CD4-positive, alpha-beta T cell treated with Interleukin-4 for 1 hour (primary cell): ENCODE results near the gene NUB1.

ENCODE experiments used
- DNase-seq, 2 donors: peaks; one replicate each; pipeline ENCODE4 v3.0.0-alpha.2; 2020 to 2022

Gene NUB1

DNA sequence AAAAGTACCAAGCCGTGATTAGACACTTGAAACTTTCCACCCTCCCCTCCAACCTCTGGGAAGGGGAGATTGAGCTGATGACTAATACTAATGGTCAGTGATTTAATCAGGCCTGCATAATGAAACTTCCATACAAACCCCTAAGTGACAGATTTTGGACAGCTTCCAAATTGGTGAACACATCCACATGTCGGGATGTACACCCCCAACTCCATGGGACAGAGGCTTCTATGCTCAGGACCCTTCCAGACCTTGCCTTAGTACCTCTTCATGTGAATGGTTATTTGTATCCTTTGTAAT lies 4.8 kb downstream of the NUB1 start:
- DNase-seq = no peak

DNA sequence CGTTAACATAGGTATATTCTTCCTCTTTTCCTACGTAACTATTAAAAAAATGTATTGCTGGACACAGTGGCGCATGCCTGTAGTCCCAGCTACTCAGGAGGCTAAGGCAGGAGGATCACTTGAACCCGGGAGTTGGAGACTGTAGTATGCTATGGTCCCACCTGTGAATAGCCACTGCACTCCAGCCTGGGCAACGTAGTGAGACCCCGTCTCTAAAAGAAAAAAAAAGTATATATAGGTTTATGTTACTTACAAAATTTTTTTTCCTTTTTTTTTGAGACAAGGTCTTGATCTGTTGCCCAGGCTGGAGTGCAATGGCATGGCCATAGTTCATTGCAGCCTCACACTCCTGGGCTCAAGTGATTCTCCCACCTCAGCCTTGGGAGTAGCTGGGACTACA lies 5.6 kb downstream of the NUB1 start:
- DNase-seq = no peak

DNA sequence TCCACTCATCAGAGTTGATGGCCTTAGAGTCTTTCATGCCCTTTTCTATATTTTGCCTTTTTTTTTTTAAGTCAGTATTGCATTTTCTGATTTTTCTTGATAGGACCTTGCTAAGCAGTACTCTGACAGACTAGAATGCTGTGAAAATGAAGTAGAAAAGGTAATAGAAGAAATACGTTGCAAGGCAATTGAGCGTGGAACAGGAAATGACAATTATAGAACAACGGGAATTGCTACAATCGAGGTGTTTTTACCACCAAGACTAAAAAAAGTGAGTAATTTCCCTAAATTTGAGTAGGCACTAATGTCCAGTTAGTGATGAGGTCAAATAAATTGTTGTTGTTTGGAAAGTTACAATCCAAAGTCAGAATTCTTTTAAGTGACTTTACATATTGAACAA lies 7.4 kb downstream of the NUB1 start:
- DNase-seq = no peak

DNA sequence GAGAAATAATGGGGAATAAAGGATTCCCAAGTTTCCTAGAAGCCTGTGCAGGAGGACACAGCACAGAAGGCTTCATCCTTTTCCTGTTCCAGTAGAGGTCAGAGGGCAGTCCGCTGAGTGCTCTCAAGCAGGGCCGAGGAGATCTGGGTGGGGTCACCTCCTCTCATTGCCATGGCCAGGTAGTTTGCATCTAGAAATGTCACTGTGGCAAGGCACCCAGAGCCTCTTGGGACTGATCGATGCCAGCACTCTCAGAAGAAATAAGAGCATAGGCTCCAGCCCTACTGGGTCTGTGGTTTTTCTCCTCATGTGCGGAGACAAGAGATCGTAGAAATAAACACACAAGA lies 7.9 kb downstream of the NUB1 start:
- no peak for DNase-seq

DNA sequence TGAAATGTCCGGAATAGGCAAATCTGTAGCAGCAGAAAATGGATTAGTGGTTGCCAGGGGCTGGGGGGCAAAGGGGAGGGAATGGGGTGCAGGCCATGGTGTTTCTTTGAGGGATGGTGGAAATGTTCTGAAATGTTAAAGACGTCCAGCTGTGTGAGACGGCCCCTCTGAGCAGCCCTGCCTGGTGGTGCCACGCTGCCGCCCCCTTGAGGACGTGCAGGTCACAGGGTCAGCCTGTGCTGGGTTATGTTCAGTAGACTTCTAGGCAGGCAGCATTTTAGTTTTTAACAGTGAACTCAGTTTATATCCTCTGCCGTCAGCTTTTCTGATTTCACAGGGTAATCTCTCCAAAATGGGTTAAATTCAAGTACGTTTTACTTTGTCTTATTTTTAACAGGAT lies 9.4 kb downstream of the NUB1 start:
- peak; percentile 36 to 44 for DNase-seq

DNA sequence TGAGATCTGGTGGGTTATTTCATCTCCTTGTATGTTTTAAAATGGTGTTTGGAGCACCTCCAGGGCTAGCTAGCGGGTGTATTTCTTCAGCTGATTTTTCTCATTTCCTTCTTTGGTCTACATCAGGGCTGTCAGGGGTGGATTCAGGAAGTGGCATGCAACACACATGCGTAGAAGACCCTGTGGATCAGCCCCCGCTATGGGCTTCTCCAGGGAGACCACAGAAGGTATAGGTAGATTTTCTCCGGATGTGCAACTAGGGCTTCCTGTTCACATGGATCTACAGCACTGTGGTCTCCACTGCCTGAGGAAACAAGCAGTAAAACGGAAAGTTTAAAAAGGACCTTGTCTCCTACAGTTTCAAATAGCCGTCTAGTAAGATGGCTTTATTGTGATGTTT lies 10.4 kb downstream of the NUB1 start:
- DNase-seq = peak; percentile 71 to 83

DNA sequence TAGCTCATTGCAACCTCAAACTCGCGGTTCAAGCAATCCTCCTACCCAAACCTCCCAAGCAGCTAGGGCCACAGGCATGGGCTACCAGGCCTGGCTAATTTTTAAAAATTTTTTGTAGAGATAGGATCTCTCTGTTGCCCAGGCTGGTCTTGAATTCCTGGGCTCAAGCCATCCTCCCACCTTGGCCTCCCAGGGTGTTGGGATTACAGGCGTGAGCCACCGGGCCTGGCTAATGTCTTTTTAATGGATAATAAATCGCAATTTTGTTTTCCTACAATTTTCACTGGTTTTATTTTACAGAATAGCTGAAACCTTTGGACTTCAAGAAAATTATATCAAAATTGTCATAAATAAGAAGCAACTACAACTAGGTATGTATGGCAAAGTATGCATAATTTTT lies 10.9 kb downstream of the NUB1 start:
- DNase-seq = no peak

DNA sequence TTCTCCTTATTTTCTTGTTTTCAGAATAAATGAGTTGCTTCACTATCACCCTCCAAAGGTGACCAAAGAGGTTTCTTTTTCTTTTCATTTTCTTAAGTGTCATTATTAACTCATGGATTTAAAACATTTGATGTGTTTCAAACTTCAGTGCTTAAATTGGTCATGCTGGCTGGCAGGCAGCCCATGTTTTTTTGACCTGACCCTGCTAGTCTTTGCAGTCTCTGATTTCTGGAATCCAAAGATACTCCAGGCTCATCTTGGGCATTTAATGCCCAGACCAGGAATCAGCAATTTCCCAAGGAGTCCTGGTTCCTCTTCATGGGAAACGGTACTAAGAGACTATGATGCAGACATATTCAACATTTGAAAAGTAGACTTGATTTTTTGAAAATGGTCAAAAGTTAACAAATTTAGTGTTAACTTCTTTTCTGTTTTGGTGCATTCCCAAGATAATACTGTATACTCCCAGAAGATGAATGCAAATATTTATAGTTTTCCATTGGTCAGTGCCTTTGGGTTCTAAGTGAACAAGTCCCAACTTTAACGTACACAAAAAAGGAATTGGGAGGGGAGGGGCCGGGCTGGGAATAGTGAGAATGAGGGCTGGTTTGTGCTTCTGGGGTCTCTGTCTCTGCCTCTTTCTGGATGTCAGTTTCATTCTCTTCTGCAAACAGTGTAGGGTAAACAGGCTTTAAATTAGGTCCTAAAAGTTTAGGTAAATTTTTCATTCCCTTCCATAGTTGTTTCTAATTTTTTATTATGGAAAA lies 19.8 kb downstream of the NUB1 start:
- DNase-seq = no peak

DNA sequence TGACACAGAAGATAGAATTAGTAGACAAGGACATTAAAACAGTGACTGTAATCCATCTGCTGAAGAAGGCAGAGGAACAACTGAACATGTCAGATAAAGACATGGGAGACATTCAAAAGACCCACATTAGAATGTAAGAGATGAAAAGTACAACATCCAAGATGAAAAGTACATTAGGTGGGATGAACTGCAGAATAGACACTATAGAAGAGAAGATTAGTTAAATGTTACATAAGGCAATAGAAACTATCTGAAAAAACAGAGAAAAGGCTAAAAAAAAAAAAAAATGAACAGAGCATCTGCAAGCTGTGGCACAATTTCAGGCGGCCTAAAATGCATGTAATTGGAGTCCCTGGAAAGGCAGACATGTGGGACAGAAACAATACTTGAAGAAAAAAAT lies 21.6 kb downstream of the NUB1 start:
- no peak for DNase-seq

DNA sequence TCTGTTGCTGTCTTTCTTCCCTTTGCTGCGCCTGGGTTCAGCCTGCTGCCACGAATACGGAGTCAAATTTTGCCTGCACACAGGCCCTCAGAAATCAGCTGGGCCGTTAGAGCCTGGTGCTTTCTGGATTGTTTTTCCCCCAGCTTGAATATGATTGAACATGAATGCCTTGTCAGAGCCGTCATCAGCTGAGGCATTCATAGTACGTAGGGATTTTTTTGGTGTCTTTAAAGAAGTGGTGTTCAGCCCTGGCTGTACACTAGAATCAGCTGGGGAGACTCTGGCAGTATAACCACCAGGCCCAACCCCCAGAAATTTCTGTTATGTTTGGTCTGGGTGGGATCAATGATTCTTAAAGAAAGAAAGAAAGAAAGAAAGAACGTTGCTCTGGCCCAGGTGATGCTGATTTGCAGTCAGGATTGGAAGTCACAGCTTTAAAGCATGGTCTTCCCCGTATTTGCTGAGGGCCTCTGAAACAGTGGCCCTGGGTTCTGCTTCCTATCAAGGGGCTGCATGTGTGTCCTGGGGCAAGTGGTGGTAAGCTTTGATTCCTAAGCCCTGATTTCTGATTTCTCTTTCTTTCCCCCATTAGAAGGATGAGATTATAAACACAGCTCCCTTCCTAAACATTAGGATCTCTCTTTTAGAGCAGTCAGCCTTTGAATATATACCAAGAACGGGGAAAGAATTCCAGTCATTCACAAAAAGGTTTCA lies 24.7 kb downstream of the NUB1 start:
- DNase-seq = no peak

DNA sequence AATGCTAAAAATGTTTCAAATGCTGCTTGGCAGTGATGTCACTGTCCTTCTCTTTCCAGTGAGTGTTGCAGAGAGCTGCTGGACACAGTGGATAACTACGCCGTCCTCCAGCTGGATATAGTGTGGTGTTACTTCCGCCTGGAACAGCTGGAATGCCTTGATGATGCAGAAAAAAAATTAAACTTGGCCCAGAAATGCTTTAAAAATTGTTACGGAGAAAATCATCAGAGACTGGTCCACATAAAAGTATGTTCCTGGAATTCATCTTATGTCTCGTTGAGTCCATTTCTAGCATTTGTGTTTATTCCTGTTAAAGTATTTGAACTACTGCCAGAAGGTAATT lies 25.2 kb downstream of the NUB1 start:
- DNase-seq = no peak

DNA sequence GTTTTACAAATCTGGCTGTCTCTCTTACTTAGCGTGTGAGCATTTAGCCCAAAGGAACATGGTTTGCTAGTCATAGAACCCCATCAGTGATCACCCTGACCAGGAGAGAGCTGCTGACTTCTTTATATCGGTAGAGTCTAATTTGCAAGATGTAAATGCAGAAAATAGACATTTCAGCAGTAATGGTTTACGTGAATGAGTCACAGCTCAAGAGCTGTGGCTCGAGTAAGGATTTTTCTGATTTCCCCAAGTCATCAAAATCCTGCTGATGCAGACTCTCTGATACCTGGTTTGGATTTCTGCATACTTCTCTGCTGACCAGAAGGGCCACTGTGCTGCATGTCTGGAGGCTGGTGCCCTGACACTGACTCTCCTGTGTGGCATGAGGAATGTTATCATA lies 25.7 kb downstream of the NUB1 start:
- no peak for DNase-seq

DNA sequence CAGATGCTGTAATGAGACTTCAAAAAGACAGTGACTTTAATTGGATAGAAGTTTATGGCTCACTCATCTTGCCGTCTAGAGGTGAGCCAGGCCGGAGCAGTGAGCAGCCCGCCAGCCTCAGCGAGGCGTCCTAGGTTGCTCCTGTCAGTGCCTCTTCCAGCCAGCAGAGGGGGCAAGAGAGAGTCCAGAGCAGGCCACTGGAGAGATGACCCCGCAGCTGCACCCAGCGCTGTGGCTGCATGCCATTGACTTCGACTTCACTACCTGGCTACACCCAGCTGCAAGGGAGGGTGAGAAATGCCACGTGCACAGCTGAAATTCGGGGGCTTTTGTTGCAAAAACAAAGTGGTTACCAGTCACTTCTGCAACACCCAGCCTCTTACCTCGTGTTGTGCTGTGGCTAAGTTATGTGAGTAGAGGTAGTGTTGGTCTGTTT lies 26.5 kb downstream of the NUB1 start:
- peak; percentile 82 to 84 for DNase-seq

DNA sequence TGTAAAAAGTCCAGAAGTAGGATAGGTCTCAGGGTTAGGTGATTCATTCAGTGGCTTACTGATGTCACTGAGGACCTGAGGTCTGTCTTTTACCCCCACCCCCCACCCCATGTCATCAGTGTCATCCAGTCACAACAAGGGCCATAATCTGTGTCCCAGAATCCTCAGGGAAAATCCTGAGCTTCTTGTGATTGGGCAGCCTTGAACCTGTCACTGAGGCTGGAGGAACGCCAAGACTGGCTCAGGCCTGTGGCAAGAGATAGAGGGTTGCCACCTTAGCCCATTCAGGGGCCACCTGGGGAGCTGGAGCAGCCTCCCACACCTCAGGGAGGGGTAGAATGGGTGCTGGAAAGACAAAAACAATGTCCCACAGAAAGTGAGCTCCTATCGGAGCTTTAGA lies 29.7 kb downstream of the NUB1 start:
- no peak for DNase-seq

DNA sequence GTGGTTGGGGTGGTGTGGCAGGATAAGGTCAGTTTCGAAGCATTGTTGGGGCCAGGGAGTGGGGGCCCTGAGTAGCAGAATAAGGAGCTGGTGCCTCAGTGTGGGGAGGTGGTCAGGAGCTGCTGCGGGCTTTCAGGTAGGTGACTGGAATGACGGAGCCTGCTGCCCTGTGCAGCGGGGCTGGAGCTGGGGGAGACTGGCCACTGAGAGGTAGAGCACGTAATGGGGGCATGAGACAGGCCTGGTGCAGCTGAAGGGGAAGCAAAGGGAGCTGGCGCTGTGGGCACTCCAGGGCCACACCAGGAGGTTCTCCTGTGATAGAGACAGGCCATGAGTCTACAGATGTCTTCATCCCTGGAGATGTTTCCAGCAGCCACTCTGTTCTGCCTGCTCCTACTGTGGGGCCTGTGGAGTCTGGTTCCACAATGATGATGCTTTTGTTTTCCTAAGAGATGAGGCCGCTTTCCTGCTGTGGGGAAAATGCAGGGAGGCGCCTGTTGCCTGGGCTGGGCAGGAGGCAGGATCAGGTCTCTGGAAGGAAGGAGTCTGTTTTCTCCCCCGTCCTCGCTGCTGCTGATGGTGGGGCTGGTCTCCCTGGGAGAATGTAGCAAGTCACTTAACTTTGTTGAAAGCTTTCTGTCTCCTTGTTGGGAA lies 31.1 kb downstream of the NUB1 start:
- no peak for DNase-seq

DNA sequence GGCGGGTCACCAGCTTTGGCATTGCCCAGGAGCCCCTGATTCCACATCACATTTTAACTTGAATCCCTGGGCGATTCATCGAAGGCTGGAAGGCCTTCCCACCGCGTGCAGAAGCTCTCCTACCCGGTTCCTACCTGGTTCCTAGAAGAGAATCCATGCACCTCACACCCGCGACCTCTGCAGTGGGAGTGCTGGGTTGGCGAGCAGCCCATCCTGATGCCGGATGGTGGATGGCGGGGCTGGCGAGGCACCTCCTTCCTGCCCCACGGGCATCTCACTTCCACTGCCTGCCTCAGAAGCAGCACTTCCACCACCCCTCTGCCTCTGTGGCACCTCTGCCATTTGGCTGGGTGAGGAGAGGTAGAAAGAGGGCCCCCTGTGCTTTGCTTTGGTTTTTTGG lies 32.0 kb downstream of the NUB1 start:
- DNase-seq = no peak

DNA sequence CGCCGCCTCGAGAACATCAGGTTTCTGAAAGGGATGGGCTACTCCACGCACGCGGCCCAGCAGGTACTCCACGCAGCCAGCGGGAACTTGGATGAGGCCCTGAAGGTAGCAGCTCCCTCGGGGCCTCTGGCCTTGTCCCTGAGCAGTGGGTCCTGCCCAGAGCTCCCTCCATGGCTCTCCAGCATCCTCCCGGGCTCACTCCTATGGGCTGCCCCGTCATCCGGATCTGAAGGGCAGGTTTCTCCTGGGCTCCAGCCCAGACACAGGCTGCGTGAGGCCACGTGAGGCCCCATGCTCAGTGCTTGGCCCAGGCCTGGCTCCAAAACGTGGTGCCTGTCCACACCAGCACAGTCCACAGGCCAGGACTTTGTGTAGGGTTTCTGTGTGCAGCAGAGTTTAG lies 32.5 kb downstream of the NUB1 start:
- DNase-seq = no peak

DNA sequence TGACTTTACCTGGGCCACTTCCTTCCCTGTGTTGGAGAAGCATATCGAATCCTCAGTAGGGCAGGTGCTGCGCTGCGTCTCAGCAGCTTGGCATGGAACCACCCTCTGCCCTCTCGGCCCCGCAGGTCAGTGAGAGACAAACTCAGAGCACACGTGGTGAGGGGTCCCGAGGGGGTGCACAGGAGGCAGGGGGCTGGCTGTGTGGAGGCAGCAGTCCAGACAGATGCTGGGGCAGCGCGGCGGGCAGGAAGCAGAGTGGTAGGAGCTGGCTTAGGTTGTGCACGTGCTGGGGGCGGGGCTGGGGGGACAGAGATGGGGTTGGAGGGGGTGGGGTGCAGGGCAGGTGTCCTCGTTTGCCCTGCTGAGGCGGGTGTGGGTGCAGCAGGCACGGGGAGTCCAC lies 33.1 kb downstream of the NUB1 start:
- no peak for DNase-seq

DNA sequence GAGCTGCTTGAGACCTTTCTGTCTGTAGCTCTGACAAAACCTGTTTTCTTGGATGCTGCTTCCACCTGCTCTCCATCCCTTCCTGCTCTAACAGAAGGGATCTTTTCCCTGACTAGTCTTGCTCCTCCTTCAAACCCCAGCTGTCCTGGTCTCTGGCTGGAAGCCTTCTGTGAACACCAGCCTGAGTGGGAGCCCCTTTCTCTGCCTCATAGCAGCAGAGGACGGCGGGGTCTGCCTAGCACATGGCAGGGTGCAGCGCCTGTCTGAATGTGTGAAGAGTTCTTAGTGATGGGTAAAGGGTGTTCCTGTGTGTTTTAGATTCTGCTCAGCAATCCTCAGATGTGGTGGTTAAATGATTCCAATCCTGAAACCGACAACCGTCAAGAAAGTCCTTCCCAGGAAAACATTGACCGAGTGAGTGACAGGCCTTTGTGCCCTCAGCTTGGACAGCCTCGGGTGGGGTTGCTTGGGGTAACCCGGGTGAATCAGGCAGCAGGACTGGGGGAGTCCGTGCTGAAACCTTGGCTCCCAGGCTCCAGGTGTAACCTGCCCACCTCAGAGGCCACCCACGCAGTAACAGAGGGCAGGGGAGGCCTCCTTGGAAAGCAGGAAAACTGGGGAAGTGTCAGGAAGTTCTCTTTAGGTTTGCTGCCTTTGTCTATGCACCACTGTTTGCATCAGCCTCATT lies 34.1 kb downstream of the NUB1 start:
- DNase-seq = no peak

DNA sequence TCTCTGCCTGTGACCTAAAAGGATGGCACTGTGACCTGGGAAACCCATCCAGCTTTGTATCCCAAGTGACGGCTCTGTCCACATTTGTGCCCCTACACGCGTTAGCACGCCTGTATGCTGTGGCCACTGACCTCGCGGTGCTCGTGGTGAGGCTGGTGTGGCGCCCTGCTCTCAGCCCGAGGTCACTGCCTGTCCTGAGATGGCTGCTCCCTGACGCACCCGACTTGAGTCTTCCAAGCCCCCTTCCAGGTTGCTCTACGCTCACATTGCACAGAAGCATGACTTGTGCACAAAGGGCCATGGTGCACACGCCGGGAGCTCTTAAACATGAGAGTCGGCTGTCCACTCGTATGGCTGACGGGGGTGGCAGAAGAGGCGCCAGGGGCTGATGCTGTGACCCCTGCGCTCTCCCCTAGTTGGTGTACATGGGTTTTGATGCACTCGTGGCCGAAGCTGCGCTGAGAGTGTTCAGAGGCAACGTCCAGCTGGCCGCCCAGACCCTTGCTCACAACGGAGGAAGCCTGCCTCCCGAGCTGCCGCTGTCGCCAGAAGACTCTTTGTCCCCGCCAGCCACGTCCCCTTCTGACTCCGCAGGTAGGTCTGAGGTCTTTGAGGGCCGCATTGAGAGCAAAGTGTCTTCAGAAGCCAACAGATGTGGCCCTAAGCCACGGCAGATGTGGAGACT lies 34.7 kb downstream of the NUB1 start:
- DNase-seq = no peak

DNA sequence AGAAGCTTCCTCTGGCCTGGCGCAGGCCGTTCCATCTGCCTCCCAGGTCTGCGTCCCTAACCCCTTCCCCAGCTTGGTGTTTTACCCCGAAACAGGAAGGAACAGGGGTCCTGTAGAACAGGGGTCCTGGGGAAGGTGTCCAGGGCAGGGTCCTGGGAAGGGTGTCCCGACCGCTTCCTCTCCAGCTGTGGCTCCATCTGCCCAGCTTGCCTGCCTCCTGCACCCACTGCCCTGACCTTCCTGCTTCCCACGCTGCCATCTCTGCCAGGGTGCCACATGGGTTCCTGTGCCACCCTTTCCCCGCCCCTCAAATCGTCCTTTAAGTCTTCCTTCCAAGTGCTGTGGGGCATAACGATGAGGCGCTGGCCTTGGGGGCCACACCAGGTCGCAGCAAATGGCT lies 35.8 kb downstream of the NUB1 start:
- no peak for DNase-seq

DNA sequence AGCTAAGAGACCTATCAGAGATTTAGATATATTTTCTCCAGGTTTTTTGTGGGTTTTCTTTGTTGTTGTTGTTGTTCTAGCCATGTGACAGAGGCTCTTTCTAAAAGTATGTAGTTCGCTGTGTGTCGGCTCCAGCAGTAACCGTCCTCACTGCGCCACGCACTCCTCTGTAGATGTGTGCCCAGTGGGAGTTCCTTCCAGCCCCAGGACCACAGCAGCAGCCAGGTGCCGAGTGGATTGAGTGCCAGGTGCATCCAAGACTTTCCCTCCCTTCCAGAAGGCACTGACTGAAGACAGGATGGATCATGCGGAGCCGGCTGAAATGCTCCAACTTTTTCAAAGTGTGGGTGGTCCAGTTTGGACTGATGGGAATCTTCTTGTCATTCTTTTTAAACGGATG lies 36.4 kb downstream of the NUB1 start:
- DNase-seq = no peak

DNA sequence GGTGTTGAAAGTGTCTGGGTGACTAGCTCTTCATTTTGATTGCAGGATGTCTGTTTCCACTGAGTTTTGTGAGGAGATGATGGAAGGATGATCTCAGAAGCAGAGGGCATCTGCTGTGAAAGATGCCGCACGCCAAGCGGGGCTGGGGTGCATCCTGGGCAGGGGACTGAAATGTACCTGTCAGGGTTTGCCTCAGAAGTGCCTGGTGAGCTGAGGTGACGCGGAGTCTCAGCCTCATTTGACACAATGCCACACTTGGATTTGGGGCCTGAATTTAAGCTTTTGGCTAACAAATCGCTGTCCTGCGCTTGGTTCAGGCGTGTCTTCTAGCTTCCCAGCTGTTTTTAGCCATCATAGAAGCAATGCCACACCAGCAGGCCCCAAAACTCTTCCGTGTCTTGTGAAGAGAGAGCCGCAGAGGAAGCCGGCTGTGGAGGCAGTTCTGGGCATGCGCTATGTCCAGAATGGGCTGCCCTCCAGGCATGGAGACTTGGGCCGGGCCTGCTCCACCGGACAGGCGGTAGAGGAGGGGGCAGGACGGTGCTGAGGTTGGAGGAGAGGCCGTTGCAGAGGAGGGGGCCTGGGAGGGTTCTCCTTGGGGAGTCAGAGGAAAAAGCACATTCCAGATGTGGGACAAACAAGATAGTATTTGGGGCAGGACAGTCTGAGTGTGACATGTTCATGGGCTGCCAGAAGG lies 37.0 kb downstream of the NUB1 start:
- no peak for DNase-seq
